ENCODE data around the gene EIF1. TPM values are rescaled to one million over a fixed set of nuclear protein-coding genes. Genes with fewer than 3 reads are reported as not detected.

Gene EIF1
- total RNA-seq, 1 donor from 2014 or later: 66.4 TPM

DNA sequence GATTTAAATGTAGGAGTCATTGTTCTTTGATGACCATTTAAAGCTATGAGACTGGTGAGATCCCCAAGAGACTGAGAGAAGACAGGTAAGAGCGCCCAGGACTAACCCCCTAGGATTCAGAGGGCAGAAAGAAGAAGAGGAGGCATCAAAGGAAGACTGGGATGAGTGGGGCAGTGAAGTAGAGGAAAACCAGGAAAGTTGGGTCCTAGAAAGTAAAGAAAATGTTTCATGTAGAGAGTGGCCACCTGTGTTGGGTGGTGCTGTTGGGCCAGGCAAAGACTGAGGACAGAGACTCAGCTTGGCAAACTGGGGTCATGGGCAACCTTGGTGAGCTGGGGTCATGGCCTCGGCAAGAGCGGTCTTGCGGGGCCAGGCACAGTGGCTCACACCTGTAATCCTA lies 47.1 kb downstream of the EIF1 start:
- DNase-seq (ENCODE audit: low read depth, low spot score): no peak

DNA sequence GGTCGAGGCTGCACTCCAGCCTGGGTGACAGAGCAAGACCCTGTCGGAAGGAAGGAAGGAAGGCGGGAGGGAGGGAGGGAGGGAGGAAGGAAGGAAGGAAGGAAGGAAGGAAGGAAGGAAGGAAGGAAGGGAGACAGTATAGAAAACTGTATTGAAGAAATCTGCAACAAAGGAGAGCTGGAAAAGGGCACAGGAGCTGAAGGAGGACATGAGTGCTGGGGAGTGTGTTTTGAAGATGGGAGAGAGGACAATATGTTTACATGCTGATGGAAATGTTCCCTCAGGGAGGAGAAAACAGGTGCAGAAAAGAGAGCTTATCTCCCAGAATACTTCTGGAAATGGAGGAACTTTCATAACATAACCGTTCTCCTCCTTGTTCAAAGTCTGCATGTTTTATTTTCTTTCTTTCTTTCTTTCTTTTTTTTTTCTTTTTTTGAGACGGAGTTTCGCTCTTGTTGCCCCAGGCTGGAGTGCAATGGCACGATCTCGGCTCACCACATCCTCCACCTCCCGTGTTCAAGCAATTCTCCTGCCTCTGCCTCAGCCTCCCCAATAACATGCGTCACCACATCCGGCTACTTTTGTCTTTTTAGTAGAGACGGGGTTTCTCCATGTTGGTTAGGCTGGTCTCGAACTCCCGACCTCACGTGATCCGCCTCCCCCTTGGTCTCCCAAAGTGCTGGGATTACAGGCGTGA lies 48.4 kb downstream of the EIF1 start:
- DNase-seq (ENCODE audit: low read depth, low spot score): no peak

DNA sequence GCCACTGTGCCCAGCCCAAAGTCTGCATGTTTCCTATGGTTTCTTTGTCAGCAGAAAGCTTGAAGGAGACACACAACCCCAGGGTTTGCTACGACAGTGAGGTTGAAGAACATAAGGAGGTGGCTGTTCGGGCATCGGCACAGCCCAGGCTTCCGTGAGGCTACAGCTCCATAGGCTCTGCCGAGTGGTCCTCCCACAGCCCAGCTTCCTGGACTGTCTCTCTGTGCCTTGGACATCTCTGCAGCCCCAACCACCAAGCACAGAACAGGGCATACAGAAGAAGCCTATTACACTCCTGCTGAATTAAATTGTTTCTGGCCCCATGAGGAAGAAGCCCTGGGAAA lies 49.0 kb downstream of the EIF1 start:
- DNase-seq (ENCODE audit: low read depth, low spot score): no peak

DNA sequence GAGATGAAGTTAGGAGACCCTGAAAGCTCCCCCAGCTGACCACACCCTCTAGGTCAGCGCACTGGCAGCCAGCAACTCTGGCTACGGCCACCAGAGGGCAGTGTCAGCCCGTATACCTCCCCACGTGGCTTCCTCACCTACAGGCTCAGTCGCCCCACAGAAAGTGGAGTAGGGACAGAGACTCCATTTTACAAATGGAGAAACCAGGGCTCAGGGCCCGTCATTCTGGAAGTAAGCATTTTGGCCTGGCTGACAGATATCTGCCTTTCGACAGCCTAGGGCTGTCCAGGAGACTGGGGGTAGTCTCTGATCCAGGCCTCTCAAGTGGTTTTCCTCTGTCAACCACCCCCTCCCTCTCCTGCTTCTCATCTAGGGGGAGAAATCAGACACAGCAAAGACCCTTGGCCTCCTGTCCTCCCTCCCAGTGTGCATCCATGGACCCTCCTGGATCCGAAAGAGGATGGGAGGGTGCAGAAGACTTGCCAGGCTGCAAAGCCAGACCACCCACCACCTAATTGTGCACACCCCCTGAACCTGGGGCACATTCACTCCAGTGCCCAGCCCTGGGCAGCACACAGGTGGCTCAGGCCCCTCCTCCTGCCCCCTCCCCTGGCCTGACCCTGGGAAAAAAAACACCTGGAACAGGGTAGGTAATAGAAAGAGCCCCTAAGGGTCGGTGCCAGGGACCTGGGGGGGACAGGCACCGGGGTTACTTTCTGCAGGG lies 49.6 kb downstream of the EIF1 start:
- DNase-seq (ENCODE audit: low read depth, low spot score): peak; percentile 26

DNA sequence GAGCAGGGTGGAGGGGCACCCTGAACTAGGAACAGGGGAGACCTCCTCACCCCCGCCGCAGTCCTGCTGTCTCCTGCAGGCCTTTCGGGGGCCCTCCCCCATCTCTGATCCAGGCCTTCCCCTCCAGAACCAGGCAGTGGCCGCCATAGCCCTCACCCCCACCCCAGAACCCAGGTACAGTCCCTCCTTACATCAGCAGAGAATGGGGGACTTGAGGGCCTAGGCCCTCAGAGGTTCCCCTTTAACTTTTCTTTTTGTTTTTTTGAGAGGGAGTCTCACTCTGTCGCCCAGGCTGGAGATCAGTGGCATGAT lies 50.1 kb downstream of the EIF1 start:
- DNase-seq (ENCODE audit: low read depth, low spot score): no peak

DNA sequence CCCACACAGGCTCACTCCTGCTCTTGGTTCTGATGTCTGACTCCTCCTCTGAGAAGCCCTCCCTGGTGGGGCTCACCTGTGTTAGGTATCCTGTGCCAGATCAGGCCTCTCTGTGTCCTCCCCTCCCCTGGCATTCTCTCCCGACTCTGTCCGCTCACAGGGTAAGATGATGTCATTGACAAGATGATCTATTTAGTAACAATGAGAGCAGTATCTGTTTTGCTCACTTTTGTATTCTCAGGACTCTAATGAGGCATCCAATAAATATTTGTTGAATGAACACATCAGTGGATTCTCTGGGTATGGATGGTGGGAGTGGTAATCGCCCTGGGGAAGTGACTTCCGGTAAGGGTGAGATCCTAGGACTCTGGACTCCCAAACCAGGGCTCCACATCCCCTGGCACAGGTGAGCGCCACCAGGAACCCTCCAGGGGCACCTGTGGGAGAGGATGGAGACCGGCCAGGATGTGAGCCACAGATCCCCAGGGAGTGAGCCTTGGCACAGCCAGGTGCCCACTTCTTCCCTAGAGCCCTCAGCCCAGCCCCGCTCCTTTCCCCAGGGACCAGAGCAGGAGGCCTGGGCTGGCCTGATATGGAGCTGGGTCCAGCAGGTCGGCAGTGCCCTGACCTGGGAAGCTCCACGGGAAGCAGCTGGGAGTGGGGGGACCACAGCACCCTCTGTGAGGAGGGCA lies 51.1 kb downstream of the EIF1 start:
- DNase-seq (ENCODE audit: low read depth, low spot score): no peak

DNA sequence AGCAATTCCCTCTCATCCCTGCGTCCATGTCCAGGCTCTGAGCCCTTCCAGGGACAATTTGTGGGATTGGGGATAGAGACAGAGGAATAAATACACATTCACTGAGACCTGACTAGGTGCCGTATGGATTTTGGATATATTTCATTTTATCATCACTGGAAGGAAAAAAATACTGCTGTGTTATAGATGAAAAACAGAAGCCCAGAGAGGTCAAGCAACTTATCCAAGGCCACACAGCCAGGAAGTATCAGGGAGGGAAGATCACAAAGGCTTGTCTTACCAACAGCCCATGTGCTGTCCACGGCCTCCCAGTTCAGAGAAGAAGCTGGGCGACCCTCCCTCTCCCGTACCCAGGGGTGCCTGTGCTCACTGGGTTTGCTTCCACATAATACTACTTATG lies 51.8 kb downstream of the EIF1 start:
- DNase-seq (ENCODE audit: low read depth, low spot score): no peak

DNA sequence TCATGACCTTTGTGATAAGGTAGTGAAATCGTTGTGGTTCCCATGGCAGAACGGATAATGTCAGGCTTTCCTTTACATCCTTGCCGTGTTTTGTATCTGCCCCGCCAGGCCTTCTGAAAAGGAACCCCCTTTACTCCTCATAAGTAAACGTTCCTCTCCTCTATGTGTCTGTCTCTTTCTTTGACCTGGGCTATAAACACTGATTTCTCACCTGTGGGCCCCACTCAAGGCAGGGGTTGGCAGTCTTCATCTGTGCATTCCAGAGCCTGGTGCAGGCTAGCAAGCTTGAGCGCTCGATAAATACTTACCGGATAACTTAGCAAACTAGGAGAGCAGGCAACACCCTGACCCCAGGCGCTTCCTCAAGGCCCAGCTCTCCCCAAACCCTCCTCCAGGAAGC lies 53.0 kb downstream of the EIF1 start:
- DNase-seq (ENCODE audit: low read depth, low spot score): no peak

Other genes starting within 250 kb of the EIF1 start
- not detected in 2 replicates for gene KRT38, start 247.9 kb upstream of the EIF1 start, total RNA-seq
- gene KRT32, start 221.5 kb upstream of the EIF1 start, total RNA-seq: not detected in 2 replicates
- not detected in 2 replicates for gene KRT35, start 207.7 kb upstream of the EIF1 start, total RNA-seq
- gene KRT36, start 199.0 kb upstream of the EIF1 start, total RNA-seq: not detected in 2 replicates
- gene KRT13, start 183.3 kb upstream of the EIF1 start, total RNA-seq: not detected in 2 replicates
- gene KRT15, start 170.0 kb upstream of the EIF1 start, total RNA-seq: 1.6 and 3.4 TPM in 2 replicates
- 63.6 and 81.6 TPM in 2 replicates for gene KRT19, start 160.6 kb upstream of the EIF1 start, total RNA-seq
- gene KRT9, start 116.8 kb upstream of the EIF1 start, total RNA-seq: not detected in 2 replicates
- gene KRT14, start 102.0 kb upstream of the EIF1 start, total RNA-seq: 0.07 and 0.18 TPM in 2 replicates
- gene KRT16, start 76.1 kb upstream of the EIF1 start, total RNA-seq: 0.13 and 0.63 TPM in 2 replicates
- 3.1 and 3.8 TPM in 2 replicates for gene KRT17, start 64.3 kb upstream of the EIF1 start, total RNA-seq
- gene GAST, start 23.4 kb downstream of the EIF1 start, total RNA-seq: not detected in 2 replicates
- 0.07 and 0.18 TPM in 2 replicates for gene HAP1, start 45.8 kb downstream of the EIF1 start, total RNA-seq
- 71.6 and 76.9 TPM in 2 replicates for gene JUP, start 97.8 kb downstream of the EIF1 start, total RNA-seq
- gene P3H4, start 123.1 kb downstream of the EIF1 start, total RNA-seq: 49.1 and 59.4 TPM in 2 replicates
- 139 and 196 TPM in 2 replicates for gene FKBP10, start 124.1 kb downstream of the EIF1 start, total RNA-seq
- 68.8 and 72.0 TPM in 2 replicates for gene NT5C3B, start 147.3 kb downstream of the EIF1 start, total RNA-seq
- gene KLHL10, start 148.9 kb downstream of the EIF1 start, total RNA-seq: not detected in 2 replicates
- gene KLHL11, start 176.5 kb downstream of the EIF1 start, total RNA-seq: 24.7 and 35.4 TPM in 2 replicates
- 340 and 356 TPM in 2 replicates for gene ACLY, start 230.1 kb downstream of the EIF1 start, total RNA-seq
- 0.07 and 0.13 TPM in 2 replicates for gene ODAD4, start 241.7 kb downstream of the EIF1 start, total RNA-seq

All from pulmonary artery endothelial cell (primary cell).